HG03196 (cell line): ENCODE measurements around the gene N4BP3.
A peak's percentile ranks its signal among the peaks of the same experiment; 100 is the strongest.

Experiments used
- ATAC-seq: cut with Tn5 transposase; IDR thresholded peaks from one replicate; pipeline ENCODE4 v1.9.1; 2021; ENCODE audit not compliant: unreplicated experiment

N4BP3 gene

GRCh38 chr5:178098685-178099084 lies 14.6 kb upstream of the N4BP3 start:
- ATAC-seq = no peak

GRCh38 chr5:178103612-178104011 lies 9.7 kb upstream of the N4BP3 start:
- no peak for ATAC-seq

- no peak for ATAC-seq
These were observed 8.8 kb upstream of the N4BP3 start for GRCh38 chr5:178104492-178104891.

- no peak for ATAC-seq
These were observed 7.2 kb upstream of the N4BP3 start for GRCh38 chr5:178106086-178106485.

- ATAC-seq = no peak
These were observed 6.6 kb upstream of the N4BP3 start for GRCh38 chr5:178106556-178107239.

GRCh38 chr5:178107756-178108310 lies 5.5 kb upstream of the N4BP3 start:
- no peak for ATAC-seq

- no peak for ATAC-seq
These were observed 4.9 kb upstream of the N4BP3 start for GRCh38 chr5:178108446-178108845.

- ATAC-seq = no peak
These were observed 4.4 kb upstream of the N4BP3 start for GRCh38 chr5:178108966-178109365.

- no peak for ATAC-seq
These were observed 2.8 kb upstream of the N4BP3 start for GRCh38 chr5:178110511-178110910.

GRCh38 chr5:178111925-178112324 lies 1.4 kb upstream of the N4BP3 start:
- ATAC-seq = no peak

- ATAC-seq = no peak
These were observed 787 bp upstream of the N4BP3 start for GRCh38 chr5:178112545-178112944.

GRCh38 chr5:178113841-178114324 lies 551 bp downstream of the N4BP3 start:
- ATAC-seq = no peak

- no peak for ATAC-seq
These were observed 1.2 kb downstream of the N4BP3 start for GRCh38 chr5:178114325-178115135.

- no peak for ATAC-seq
These were observed 1.9 kb downstream of the N4BP3 start for GRCh38 chr5:178115136-178115813.

- no peak for ATAC-seq
These were observed 2.4 kb downstream of the N4BP3 start for GRCh38 chr5:178115814-178116142.

- ATAC-seq = peak; percentile 32
These were observed 3.0 kb downstream of the N4BP3 start for GRCh38 chr5:178116143-178116885.

- ATAC-seq = no peak
These were observed 4.8 kb downstream of the N4BP3 start for GRCh38 chr5:178117923-178118701.

GRCh38 chr5:178119915-178120606 lies 6.7 kb downstream of the N4BP3 start:
- no peak for ATAC-seq

- peak; percentile 65 for ATAC-seq
These were observed 7.5 kb downstream of the N4BP3 start for GRCh38 chr5:178120607-178121357.
